Neuronal stem cell (in vitro differentiated cells): ENCODE data around the gene GOLGA8S. TPM values are rescaled to one million over a fixed set of nuclear protein-coding genes. Genes with fewer than 3 reads are reported as not detected.
"Not testable (repeated sequence)": the region's sequence is repeated elsewhere in the genome, so short reads cannot be mapped to it uniquely, and the experiment has no call there.

Experiments used
- DNase-seq: peaks from one replicate; pipeline ENCODE4 v3.0.0-alpha.2; 2013; ENCODE audit warnings: low spot score
- H2AFZ ChIP-seq: one replicate; pipeline ENCODE4 v1.6.1; 2013; ENCODE audit warnings: mild to moderate bottlenecking, low read length, inconsistent platforms
- H2AK5ac ChIP-seq: 2 replicates; pipeline ENCODE4 v1.6.1; 2013; ENCODE audit warnings: low read depth, mild to moderate bottlenecking, inconsistent platforms, low read length, moderate library complexity, mixed read lengths
- H2BK120ac ChIP-seq: 2 replicates; pipeline ENCODE4 v1.6.1; 2013; ENCODE audit warnings: low read depth, mild to moderate bottlenecking, inconsistent platforms, low read length, moderate library complexity, mixed read lengths
- H2BK12ac ChIP-seq: one replicate; pipeline ENCODE4 v1.6.1; 2013; ENCODE audit warnings: low read length, inconsistent platforms
- H2BK15ac ChIP-seq: 2 replicates; pipeline ENCODE4 v1.6.1; 2013; ENCODE audit warnings: mild to moderate bottlenecking, low read length, inconsistent platforms, mixed read lengths
- H2BK5ac ChIP-seq: one replicate; pipeline ENCODE4 v1.6.1; 2013; ENCODE audit warnings: inconsistent platforms, mild to moderate bottlenecking, low read length, moderate library complexity
- H3K14ac ChIP-seq: one replicate; pipeline ENCODE4 v1.6.1; 2013; ENCODE audit warnings: low read length, inconsistent platforms
- H3K18ac ChIP-seq: 2 replicates; pipeline ENCODE4 v1.6.1; 2013; ENCODE audit warnings: low read length, inconsistent platforms
- H3K23ac ChIP-seq: 2 replicates; pipeline ENCODE4 v1.6.1; 2013; ENCODE audit warnings: low read depth, mild to moderate bottlenecking, mixed read lengths, low read length, inconsistent platforms; ENCODE audit not compliant: poor library complexity
- H3K27ac ChIP-seq: replicated peaks from 3 replicates; pipeline ENCODE4 v1.5.1; 2013; ENCODE audit warnings: low read length, inconsistent platforms
- H3K27me3 ChIP-seq, 3 experiments: 2 replicates each; pipeline ENCODE4 v1.6.1; 2013; ENCODE audit warnings: low read length in 3 of 3, mild to moderate bottlenecking in 2 of 3, inconsistent platforms in 1 of 3, low read depth in 1 of 3, mixed read lengths in 1 of 3, moderate library complexity in 1 of 3; ENCODE audit not compliant: control insufficient read depth in 3 of 3, insufficient read depth in 3 of 3
- H3K36me3 ChIP-seq, 2 donors: replicated peaks in 1 of 2; 2 replicates each; pipeline ENCODE4 v1.6.1; 2013; ENCODE audit warnings: low read length in 2 of 2; ENCODE audit not compliant: control insufficient read depth in 2 of 2, insufficient read depth in 2 of 2
- H3K4ac ChIP-seq: 2 replicates; pipeline ENCODE4 v1.6.1; 2013; ENCODE audit warnings: inconsistent platforms, mild to moderate bottlenecking, low read length, moderate library complexity
- H3K4me1 ChIP-seq, 2 donors: 1 replicate in 1 of 2; 2 replicates in 1 of 2; pipeline ENCODE4 v1.6.1; 2013; ENCODE audit warnings: low read length in 2 of 2, low read depth in 1 of 2; ENCODE audit not compliant: control insufficient read depth in 2 of 2, insufficient read depth in 1 of 2
- H3K4me2 ChIP-seq: one replicate; pipeline ENCODE4 v1.6.1; 2013; ENCODE audit warnings: mild to moderate bottlenecking, low read length, inconsistent platforms; ENCODE audit not compliant: insufficient read depth, poor library complexity, severe bottlenecking
- H3K4me3 ChIP-seq, 2 donors: 2 replicates each; pipeline ENCODE4 v1.5.1; 2013; ENCODE audit warnings: low read length in 2 of 2, mild to moderate bottlenecking in 2 of 2, inconsistent platforms in 1 of 2, moderate library complexity in 1 of 2
- H3K79me1 ChIP-seq: one replicate; pipeline ENCODE4 v1.6.1; 2013; ENCODE audit warnings: low read depth, mild to moderate bottlenecking, inconsistent platforms, low read length, moderate library complexity
- H3K9ac ChIP-seq: one replicate; pipeline ENCODE4 v1.6.1; 2013; ENCODE audit warnings: mild to moderate bottlenecking, low read depth, low read length, inconsistent platforms; ENCODE audit not compliant: poor library complexity
- H3K9me3 ChIP-seq, 2 donors: replicated peaks in 1 of 2; 2 replicates each; pipeline versions ENCODE3 to v1.6.1; 2013; ENCODE audit warnings: low read length in 2 of 2, mild to moderate bottlenecking in 2 of 2, inconsistent platforms in 1 of 2, low read depth in 1 of 2, mixed read lengths in 1 of 2, moderate library complexity in 1 of 2; ENCODE audit not compliant: control insufficient read depth in 2 of 2, insufficient read depth in 1 of 2
- H4K8ac ChIP-seq: one replicate; pipeline ENCODE4 v1.6.1; 2013; ENCODE audit warnings: low read depth, mild to moderate bottlenecking, inconsistent platforms, low read length, moderate library complexity
- H4K91ac ChIP-seq: one replicate; pipeline ENCODE4 v1.6.1; 2013; ENCODE audit warnings: low read length, low read depth, mild to moderate bottlenecking, inconsistent platforms; ENCODE audit not compliant: poor library complexity
- WGBS, 2 donors: extraction: QIAGEN DNeasy Blood & Tissue Kit; methylation state at CpG; one replicate each; pipeline ENCODE4 v1.1.7; 2013; ENCODE audit warnings: missing lambda C conversion rate in 2 of 2, mixed read lengths in 1 of 2; ENCODE audit not compliant: insufficient read length in 2 of 2, insufficient replicate concordance in 1 of 2; ENCODE audit errors: extremely low coverage in 2 of 2; 5-methylcytosine and 5-hydroxymethylcytosine counted together
- small RNA-seq: library from polyadenylated mRNA; stranded (forward); fragments of <200 nt; extraction: miRNeasy Mini kit (QIAGEN cat#:217004); gene quantifications from one replicate; pipeline ENCODE3, GENCODE V24; 2013; ENCODE audit not compliant: insufficient read depth

The GOLGA8S gene

GRCh38 chr15:23411841-23412240 is 57.3 kb downstream of the GOLGA8S start:
- H2BK120ac ChIP-seq: no peak overlapping the region
- no peak overlapping the region for H2BK5ac ChIP-seq
- no peak overlapping the region for H3K4me2 ChIP-seq
- H3K4me1 ChIP-seq: no peaks in the 10 kb centered on the region
- no peak overlapping the region for H3K23ac ChIP-seq
- no peak overlapping the region for H3K4me3 ChIP-seq
- H3K79me1 ChIP-seq: no peaks in the 10 kb centered on the region
- H4K8ac ChIP-seq: no peak overlapping the region
- no peak overlapping the region for H3K9ac ChIP-seq
- no peak overlapping the region for H3K27ac ChIP-seq
- no peak overlapping the region for H4K91ac ChIP-seq
- DNase-seq: no peak
- H3K14ac ChIP-seq: no peak overlapping the region
- no peak overlapping the region for H3K18ac ChIP-seq
- no CpG with 5 or more reads among the region's 10 CpGs for whole genome bisulfite sequencing, 2 donors
- H3K4ac ChIP-seq: no peak overlapping the region
- H3K9me3 ChIP-seq: no peaks in the 10 kb centered on the region
- H2BK12ac ChIP-seq: no peak overlapping the region
- no peaks in the 10 kb centered on the region for H3K27me3 ChIP-seq
- H2AFZ ChIP-seq: no peak overlapping the region
- H3K36me3 ChIP-seq: no peaks in the 10 kb centered on the region
- no peak overlapping the region for H2BK15ac ChIP-seq
- H2AK5ac ChIP-seq: no peak overlapping the region

DNA sequence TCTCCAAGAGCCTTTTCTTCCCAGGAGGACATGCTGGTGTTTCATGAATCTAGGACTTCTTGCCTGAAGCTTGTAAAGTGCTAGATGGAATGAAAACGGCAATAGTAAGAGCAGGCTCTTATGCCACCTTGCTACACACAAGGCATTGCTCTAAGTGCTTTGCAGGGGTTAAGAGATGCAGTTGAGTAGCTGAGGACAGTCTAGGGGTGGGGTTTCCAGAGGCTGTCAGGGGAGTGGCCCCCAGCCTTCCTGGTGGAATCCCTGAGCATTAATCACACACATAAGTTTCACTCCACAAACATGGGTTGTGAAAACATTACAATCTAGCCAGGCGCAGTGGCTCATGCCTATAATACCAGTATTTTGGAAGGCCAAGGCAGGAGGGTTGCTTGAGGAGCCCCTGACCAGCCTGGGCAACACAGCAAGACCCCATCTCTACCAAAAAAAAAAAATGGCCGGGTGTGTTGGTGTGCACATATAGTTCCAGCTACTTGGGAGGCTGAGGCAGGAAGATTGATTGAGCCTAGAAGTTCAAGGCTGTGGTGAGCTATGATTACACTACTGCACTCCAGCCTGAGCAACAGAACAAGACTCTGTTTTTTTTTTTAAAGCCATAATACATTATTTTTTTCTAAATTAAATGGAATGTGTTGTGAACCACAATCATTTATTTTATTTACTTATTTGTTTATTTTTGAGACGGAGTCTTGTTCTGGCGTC is 58.5 kb downstream of the GOLGA8S start:
- not testable (repeated sequence) for H2AFZ ChIP-seq, H3K18ac ChIP-seq, H3K27me3 ChIP-seq, H2AK5ac ChIP-seq, H3K79me1 ChIP-seq, H3K27ac ChIP-seq, H3K9ac ChIP-seq, H3K4me2 ChIP-seq, H2BK15ac ChIP-seq, H3K9me3 ChIP-seq, H3K4me3 ChIP-seq, H4K91ac ChIP-seq, H2BK12ac ChIP-seq, H3K4ac ChIP-seq, H3K14ac ChIP-seq, DNase-seq, H2BK5ac ChIP-seq, H2BK120ac ChIP-seq, H4K8ac ChIP-seq, H3K23ac ChIP-seq, H3K4me1 ChIP-seq, H3K36me3 ChIP-seq
- WGBS, 2 donors: no CpG with 5 or more reads among the region's 5 CpGs

Small RNAs within 50 kb of the gene (small RNA-seq; reads per million reads assigned to genes)
- gene RN7SL536P: not detected
